CD4-positive, alpha-beta T cell treated with Interleukin-6 at 100 ng/mL for 8 hours (primary cell): ENCODE results near the gene PRC1.
"Not testable (repeated sequence)": the region's sequence is repeated elsewhere in the genome, so short reads cannot be mapped to it uniquely, and the experiment has no call there.

Source experiments
- DNase-seq: peaks from one replicate; pipeline ENCODE4 v3.0.0-alpha.2; 2020; ENCODE audit warnings: mixed read lengths, low spot score

The PRC1 gene, protein sequence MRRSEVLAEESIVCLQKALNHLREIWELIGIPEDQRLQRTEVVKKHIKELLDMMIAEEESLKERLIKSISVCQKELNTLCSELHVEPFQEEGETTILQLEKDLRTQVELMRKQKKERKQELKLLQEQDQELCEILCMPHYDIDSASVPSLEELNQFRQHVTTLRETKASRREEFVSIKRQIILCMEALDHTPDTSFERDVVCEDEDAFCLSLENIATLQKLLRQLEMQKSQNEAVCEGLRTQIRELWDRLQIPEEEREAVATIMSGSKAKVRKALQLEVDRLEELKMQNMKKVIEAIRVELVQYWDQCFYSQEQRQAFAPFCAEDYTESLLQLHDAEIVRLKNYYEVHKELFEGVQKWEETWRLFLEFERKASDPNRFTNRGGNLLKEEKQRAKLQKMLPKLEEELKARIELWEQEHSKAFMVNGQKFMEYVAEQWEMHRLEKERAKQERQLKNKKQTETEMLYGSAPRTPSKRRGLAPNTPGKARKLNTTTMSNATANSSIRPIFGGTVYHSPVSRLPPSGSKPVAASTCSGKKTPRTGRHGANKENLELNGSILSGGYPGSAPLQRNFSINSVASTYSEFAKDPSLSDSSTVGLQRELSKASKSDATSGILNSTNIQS

DNA sequence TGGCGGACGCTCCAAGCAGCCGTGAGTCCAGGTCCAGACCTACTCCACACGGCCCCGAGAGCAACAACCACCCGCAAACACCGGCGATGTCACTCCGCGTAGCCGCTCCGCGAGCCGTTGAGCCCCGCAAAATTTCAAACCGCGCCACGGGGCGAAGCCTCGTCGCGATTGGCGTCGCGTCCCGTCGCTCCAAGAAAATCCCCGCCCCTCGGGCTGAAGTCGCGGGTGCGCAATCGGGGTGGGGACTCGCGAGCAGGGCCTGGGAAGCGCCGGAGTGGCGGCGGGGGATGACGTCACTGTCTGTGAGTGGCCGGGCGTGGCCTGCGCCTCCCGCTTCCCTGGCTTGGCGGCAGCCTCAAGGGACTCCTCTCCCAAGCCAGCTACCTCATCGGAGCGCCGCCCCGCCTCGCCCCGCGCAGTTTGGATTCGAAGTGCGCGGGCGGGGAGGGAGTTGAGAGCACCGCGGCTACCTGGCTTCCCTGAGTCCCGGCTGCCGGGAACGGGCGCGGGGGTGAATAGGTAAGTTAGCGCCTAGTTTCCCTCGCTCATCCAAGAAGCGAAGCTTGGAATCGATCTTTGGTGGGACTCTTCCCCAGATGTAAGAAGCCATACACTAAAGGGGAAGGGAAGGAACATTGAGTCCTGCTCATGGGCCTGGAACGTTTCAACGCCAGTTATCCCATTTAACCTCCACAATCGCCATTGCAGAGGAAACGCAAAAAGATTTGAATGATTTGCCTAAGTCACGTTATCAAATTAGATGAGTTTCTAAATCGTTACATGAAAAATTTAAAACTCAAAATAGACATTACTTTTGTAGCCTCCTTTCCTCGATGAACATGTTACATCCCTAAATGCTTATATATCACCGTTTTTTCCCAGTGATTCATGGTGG is at the start of gene PRC1:
Gene PRC1, minus strand, starts transcription at position 119 of the 895 bp plus-strand sequence. Its CDS starts 118 bp downstream, at position 1.
- DNase-seq: peak; percentile 96

DNA sequence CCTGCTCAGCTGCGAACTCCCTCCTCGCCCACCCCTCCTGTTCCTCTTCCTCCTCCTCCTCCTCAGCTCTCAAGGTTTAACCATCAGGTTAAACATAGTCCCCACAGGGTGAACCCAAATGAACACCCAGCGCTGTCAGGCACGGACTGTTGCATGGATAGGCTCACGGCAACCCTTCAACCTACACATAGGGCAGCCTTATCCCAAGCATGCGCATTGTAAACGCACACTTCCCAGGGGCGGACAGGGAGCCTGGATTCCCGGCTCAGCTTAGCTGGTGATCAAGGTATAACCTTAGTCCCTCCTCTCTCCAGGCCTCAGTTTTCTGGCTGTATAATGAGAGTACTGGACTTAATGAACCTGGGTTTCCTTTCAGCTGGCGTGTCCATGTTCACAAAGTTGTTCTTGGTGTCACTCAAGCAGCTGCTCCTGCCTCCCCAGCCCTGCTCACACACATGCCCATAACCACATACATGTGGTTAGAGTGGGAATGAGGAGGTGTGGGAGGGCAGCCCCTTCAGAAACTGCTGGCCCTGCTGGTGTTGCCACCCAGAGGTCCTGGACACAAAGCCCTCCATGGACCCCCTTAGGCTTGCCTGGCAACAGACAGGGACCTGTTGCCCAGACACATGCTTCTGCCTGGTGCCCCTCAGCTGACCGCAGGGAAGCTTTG is 49.0 kb upstream of the PRC1 start:
- DNase-seq: no peak

DNA sequence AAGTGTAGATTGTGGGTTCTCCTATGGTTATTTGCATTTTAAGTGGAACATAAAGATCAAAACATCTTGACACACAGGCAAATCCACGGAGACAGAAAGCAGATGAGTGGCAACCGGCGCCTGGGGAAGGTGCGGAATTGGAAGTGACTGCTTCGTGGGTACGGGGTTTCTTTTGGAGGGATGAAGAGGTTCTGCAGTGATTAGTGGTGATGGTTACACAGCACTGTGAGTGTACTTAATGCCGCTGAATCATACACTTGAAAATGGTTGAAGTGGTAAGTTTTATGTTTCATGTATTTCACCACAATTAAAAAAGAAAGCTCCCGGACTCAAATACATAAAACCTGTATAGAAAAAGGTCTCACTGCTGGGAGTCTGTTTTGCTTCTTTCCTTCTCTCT is 46.5 kb upstream of the PRC1 start:
- DNase-seq: no peak

DNA sequence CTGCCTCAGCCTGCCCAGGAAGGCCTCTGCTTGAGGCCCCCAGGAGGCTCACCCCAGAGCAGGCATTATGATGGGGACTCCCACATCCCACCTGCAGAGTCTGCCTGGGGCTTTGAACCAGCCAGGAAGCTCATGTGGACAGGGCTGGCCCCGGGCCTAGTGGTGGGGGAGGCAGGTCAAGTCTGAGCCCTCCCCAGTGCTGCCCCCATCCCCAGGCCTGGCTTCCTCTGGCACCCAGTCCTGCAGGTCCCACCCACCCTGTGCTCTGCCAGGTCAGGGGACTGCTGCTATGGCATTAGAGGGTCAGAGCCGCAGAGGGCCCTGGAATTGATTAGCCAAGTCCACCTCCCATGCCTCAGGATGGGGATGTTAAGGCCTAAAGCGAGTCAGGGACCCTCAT is 45.7 kb upstream of the PRC1 start:
- DNase-seq: no peak

DNA sequence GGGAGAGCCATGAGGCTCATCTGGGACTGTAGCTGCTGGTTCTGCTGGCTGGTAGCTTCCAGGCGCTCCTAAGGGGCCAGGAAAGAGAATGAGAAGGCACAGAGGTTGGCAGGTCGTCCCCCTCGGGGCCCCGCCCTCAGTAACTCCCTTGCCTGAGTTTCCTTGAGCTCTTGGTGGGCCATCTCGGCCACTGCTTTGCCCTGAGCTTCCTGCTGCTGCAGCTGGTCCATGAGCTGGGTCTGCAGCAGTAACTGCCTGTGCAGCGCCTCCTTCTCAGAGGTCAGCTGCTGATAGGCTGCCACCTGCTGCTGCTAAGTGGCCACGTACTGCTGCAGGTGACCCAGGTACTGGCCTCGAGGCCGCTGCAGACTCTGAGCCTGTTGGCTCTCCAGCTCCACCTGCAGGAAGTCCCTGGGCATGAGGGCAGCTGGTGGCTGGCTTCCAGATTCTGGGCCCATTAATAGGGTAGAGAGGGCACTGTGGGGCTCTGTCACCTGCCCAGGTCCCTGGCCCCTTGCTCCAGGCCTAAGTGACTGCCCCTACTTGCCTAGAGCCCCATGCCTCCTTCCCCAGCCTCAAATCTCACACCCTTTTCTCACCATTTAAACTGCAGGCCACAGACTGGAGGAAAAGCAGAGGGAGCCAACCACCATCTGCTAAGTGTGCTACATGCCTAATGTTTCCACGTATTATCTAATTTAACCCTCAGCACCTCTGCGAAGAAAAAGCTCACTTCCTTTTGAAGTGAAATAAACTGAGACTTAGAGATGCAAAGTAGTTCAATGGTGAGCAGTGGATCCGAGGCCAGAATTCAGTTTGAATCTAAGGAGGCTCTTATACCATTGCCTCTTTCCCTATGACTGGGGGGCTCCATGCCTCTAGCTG is 38.8 kb upstream of the PRC1 start:
- peak; percentile 53 for DNase-seq

DNA sequence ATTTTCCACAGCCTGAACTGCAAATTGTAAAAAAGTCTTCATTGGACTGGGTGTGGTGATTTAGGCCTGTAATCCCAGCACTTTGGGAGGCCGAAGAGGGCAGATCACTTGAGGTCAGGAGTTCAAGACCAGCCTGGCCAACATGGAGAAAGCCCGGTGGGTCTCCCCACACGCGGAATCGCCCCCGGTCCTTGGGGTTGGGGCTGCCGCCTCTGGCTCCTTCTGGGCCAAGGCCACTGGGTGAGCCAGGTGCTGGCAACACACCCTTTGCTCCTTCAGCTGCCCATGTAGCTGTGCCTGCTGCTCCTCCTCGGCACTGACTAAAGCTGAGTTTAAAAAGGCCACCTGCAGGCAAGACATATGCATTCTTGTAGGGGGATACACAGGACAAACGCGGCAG is 37.5 kb upstream of the PRC1 start:
- DNase-seq: no peak

DNA sequence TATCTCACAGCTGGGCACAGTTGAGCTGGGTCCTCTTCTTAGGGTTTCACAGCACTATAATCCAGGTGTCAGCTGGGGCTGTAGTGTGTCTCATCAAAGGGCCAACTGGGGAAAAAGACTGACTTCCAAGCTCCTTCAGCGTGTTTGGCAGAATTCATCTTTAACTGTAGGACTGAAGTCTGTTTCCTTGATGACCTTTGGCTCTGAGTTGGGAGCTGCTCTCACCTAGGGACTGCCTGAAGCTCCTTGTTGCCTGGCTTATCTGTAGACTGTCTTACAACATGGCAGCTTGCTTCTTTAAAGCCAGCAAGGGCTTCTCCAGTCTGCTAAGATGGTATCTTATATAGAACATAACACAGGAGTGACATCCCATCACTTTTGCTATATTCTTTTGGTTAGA is 33.3 kb upstream of the PRC1 start:
- DNase-seq: no peak

DNA sequence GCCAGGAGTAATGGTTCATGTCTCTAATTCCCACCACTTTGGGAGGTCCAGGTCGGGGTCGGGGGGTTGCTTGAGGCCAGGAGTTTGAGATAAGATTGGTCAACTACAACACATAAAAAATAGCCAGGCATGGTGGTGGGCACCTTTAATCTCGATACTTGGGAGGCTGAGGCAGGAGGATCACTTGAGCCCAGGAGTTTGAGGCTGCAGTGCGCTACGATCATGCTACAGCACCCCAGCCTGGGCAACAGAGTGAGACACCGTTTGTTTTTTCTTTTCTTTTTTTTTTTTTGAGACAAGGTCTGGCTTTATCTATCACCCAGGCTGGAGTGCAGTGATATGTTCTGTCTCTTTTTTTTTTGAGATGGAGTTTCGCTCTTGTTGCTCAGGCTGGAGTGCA is 29.4 kb upstream of the PRC1 start:
- DNase-seq: no peak

DNA sequence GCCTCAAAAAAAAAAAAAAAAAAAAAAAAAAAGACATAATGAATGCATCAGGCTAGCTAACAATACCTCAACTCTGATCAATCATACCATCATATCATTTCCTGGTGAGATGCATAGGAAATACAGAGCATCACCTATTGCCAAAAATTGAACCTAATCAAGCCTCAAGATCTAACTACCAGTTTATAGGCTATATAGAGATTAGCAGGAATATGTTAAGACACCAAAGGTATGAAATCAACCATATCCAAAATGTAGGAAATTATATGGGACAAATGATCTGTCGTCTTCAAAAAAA is 28.4 kb upstream of the PRC1 start:
- DNase-seq: no peak

DNA sequence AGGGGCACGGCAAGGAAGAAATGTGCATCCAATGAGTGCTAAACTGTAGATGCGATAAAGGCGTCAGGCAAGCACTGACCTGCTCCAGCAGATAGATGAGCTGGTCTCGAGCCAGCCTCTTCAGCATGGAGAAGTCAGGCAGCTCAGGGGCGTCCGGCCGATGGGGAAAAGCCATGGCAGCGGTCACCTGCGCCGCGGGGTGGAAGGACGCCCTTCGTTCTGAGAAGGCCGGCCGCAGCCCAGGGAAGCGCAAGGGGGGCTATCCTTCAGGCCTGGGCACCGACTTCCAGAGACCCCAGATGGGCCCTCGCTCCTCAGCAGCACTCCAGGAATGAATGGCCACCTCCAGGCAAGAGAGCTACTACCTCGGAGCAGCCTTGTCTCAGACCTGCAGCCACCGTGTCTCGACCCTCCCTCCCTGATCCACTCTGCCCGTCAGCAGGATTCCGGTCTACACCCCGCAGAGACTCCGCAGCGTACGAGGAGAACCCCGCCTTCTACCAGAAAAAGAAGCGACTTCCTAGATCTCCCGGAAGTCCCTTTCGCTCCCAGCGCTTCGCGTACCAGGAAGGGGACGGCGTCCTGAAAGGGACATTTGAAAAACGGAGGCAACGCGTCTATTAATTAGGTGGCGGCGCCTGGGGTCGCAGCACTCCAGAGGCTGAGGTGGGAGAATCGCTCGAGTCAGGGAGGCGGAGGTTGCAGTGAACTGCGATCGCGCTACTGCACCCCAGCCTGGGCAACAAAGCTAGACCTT is 27.9 kb upstream of the PRC1 start, which contains the start of gene VPS33B:
Gene VPS33B, minus strand, starts transcription at position 520 of the 757 bp plus-strand sequence. Its CDS starts 345 bp downstream, at position 175.
- peak; percentile 80 for DNase-seq

DNA sequence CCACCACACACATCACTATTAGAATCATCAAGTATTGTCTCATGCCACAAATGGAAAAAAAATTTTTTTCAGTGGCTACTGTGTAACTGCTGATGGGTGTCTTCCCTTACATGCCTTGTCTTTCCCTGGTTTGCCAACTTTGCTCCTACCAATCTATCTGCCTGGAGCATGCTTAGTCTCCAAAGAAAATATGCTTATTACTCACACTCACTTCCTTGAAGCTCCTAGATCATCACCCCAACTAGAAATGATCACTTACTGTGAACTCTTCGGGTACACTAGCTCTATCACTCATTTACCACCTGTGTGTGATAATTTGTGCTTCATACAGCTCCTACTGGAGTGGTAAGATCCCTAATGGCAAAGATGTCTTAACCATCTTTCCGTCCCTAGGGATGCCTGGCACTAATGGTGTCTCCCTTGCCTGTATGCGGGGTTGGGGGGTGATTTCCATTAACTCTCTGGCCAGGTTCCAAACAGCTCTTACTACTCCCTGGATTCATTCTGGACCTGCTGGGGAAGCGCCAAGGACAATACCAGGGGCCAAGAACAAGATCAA is 27.3 kb upstream of the PRC1 start:
- DNase-seq: no peak

DNA sequence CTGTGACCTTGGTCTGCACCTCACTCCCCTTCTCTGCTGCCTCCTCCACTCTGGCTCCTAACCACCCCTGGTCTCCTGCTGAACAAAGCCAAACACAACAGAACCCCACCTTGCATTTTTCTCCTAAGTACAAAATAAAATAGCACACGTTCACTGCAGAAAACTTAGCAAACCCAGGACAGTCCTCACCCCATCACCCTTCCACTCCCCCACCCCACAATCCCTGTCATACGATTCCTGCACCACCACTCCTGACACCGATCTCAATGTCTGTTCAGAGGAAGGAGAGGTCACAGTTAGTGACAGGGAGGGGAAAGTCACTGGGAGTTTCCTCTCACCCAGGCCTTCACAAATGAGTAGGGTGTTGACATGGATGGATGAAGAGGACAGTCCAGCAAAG is 23.8 kb upstream of the PRC1 start:
- DNase-seq: no peak

DNA sequence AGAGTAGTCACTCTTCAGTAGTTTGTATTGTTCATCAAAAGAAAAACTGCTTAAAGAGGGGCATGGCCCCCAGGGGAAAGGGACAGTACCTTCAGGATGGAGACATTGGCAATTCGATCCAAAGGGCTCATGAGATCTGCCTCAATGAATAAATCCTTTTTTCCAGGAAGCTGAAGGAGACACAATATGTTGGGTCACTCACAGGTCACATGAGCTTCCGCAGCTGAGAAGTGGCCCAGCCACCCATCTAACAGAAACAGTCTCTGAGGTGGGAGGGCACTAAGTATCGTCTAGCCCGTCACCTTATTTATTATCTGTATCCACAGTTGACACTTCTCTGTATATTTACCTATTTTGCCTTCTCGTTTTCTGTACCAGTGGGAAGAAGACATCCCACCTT is 23.4 kb upstream of the PRC1 start:
- no peak for DNase-seq

DNA sequence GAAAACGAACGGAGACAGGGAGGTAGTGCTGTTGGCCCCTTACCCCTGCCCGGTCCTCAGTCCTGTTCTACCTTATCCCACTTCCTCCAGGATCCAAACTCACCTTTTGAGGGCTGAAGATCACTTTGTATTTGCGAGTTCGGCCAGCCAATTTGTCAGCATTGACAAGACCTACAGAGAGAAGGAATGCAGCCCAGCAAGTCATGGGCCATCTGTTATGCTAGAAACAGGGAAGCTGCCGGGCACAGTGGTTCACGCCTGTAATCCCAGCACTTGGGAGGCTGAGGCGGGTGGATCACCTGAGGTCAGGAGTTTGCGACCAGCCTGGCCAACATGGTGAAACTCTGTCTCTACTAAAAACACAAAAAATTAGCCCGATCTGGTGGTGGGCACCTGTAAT is 19.4 kb upstream of the PRC1 start:
- not testable (repeated sequence) for DNase-seq

DNA sequence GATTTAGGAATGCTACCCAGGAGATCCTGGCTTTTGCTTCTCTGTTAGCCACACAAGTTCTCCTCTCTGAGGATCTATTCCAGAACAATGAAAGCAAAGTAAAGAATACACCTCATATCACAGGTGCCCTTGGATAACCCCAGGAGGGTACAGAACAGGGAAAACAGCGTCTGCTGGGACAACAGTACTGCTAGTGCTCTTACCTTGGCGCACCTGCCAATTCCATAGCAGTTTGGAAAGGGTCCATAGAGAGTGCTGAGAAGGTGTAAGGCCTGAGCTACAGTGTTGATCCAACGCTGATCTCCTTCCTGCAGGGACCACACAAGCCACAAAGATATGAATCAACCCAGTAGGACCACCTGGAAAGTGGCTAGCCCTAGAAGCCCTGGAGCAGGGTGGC is 12.9 kb upstream of the PRC1 start:
- DNase-seq: no peak

DNA sequence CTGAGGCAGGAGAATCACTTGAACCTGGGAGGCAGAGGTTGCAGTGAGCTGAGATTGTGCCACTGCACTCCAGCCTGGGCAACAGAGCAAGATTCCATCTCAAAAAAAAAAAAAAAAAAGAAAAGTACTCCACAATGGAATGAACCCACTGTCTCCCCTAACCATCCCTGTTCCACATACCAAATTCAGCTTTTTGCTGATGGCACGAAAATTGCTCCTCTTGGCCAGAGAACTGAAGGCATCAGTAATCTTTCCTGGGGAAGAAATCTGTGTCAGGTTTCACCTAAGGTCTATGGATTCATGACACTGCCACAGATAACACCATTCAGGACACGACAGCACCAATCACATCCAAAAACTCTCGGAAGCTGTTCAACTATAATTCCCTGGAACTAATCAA is 6.9 kb upstream of the PRC1 start:
- DNase-seq: no peak

DNA sequence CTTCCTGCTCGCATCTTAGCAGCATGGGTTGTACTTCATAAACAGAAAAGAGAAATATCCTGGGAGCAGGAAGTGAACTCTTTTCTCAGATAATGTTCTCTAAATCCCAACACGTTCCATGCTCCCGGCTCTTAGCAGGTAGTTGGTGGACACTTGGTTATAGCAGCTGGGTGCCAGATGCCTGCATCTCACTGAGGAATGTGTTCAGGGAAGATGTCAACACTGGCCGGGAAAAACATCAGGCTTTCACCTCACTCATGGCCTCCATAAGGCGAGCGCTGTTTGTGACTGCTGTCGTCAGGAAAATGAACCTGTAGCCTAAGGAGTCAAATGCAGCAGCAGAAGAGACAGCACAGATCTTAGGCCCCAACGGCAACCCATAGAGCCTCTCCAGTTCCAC is 4.4 kb upstream of the PRC1 start:
- no peak for DNase-seq

DNA sequence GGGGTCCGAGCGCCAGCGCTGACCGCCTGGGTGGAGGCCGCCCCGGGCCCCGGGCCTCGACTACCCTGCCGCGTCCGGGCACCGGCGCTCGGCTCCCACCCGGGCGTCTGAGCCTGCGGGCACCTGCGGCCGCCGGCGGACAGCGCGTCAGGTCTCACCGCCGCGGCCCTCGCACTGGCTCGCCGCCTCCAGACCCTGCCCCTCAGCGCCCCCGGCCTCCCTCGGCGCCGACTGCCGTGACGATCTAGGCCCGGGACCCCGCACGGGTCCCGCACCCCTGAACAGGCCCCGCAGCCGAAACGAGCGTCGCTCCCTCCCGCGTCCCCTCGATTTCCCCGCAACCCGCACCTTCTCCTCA is 297 bp downstream of the PRC1 start:
- DNase-seq: no peak

DNA sequence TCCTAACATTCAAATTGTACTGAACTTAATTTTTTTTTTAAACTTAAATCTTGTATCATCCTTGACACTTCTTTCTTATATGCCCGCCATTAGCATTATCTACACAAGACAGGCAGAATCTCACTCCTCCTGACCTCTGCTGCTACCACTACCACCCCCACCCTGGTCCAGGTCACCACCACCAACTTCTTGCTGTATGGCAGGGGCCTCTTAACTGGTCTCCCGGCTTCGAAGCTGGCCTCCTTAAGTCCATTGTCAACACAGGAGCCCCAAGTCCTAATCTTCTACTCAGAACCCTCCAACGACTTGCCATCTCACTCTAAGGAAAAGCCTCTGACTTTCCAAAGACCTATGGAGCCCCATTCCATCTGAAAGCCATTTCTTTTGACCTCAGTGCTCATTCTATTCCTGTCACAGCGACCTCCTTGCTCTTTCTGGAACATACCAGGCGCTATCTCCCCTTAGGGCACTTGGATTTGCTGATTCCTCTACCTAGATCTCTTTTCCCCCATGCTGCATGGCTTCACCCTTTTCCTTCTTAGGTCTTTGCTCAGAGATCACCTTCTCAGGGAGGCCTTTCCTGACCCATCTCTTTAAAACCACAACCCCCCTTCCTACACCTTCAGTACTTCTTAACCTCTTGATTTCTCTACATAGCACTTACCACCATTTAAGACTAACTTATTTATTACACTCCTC is 2.6 kb downstream of the PRC1 start:
- no peak for DNase-seq

DNA sequence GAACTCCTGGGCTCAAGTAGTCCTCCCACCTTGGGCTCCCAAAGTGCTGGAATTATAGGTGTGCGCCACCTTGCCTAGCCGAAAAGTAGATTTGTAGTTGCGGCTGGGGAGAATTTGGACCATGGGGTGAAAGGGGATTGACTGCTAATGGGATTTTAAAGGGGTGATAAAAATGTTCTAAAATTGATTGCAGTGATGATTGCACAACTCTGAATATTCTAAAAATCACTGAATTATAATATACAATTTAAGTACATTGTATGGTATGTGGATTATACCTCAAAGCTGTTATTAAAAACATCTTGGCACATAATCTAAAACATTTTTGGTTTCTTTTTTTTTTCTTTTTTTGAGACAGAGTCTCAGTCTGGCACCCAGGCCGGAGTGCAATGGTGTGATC is 3.9 kb downstream of the PRC1 start:
- DNase-seq: no peak
